HCT116 (cell line): ENCODE measurements around the gene ANGPTL1. TPM values are rescaled to one million over a fixed set of nuclear protein-coding genes. Genes with fewer than 3 reads are reported as not detected.

Experiments
- total RNA-seq: library from RNA; stranded (reverse); gene quantifications from one replicate; pipeline ENCODE4 v1.2.1, GENCODE V29; 2021; ENCODE audit not compliant: unreplicated experiment

The ANGPTL1 gene
- total RNA-seq, 1 experiment from 2014 or later = 0.34 TPM

Other genes with a start within 250 kb of the ANGPTL1 start
- 25.6 TPM for gene RALGPS2, start 145.8 kb downstream of the ANGPTL1 start, total RNA-seq
- gene FAM20B, start 154.8 kb upstream of the ANGPTL1 start, total RNA-seq = 36.7 TPM
- 27.0 TPM for gene TOR3A, start 211.0 kb upstream of the ANGPTL1 start, total RNA-seq